Erythroblast (primary cell): ENCODE results near the gene TBX1.

Source experiments
- GATA1 ChIP-seq: IDR thresholded peaks from 2 replicates; pipeline ENCODE4 v1.6.1; 2011; ENCODE audit warnings: low read depth, mild to moderate bottlenecking, control low read depth, low read length, moderate library complexity
- POLR2A ChIP-seq: IDR thresholded peaks from 2 replicates; pipeline ENCODE4 v1.6.1; 2011; ENCODE audit warnings: mild to moderate bottlenecking, low read length

GRCh38 chr22:19795617-19796008 lies 35.0 kb downstream of the TBX1 start:
- TF ChIP-seq POLR2A = no peak
- TF ChIP-seq GATA1 = no peak
